Esophagus muscularis mucosa (tissue), 4 donors: ENCODE data around the gene CIAPIN1. TPM values are rescaled to one million over a fixed set of nuclear protein-coding genes. Genes with fewer than 3 reads are reported as not detected.

Experiments used
- DNase-seq: peaks from one replicate; pipeline ENCODE4 v3.0.0-alpha.2; 2017; ENCODE audit errors: extremely low spot score
- H3K27ac ChIP-seq, 4 donors: fragments of 200-600 bp; sonication (generic); replicated peaks in 1 of 4; 1 replicate in 3 of 4; 2 replicates in 1 of 4; pipeline ENCODE4 v1.5.1; 2016 to 2019; ENCODE audit warnings: mild to moderate bottlenecking in 1 of 4
- H3K27me3 ChIP-seq, 4 donors: fragments of 200-600 bp; sonication (generic); one replicate each; pipeline versions ENCODE4 v1.5.1 to v1.6.0; 2016 to 2019
- H3K36me3 ChIP-seq, 4 donors: fragments of 200-600 bp; sonication (generic); one replicate each; pipeline ENCODE4 v1.5.1; 2016 to 2019
- H3K4me1 ChIP-seq, 4 donors: fragments of 200-600 bp; sonication (generic); one replicate each; pipeline ENCODE4 v1.5.1; 2016 to 2019
- H3K4me3 ChIP-seq, 4 donors: fragments of 200-600 bp; sonication (generic); 1 replicate in 2 of 4; 2 replicates in 2 of 4; pipeline ENCODE4 v1.5.1; 2016 to 2019; ENCODE audit warnings: mild to moderate bottlenecking in 4 of 4, moderate library complexity in 1 of 4
- H3K9me3 ChIP-seq, 4 donors: fragments of 200-600 bp; sonication (generic); 1 replicate in 3 of 4; 2 replicates in 1 of 4; pipeline ENCODE4 v1.5.1; 2016 to 2019
- CTCF ChIP-seq, 3 experiments: fragments of 200-600 bp in 2 of 3; fragments of 450-650 bp in 1 of 3; sonication (generic) in 2 of 3; IDR thresholded peaks; one replicate each; pipeline ENCODE4 v1.5.1; 2017 to 2019; ENCODE audit warnings: antibody characterized with exemption in 3 of 3, mild to moderate bottlenecking in 2 of 3, moderate library complexity in 1 of 3
- EP300 ChIP-seq: sonication (generic); formaldehyde crosslinking; IDR thresholded peaks from one replicate; pipeline ENCODE4 v1.6.1; 2017; ENCODE audit warnings: antibody characterized with exemption
- POLR2A ChIP-seq: fragments of 450-650 bp; IDR thresholded peaks from one replicate; pipeline ENCODE4 v1.6.1; 2017; ENCODE audit warnings: antibody characterized with exemption, moderate library complexity, mild to moderate bottlenecking, low read depth
- POLR2AphosphoS5 ChIP-seq, 2 donors: sonication (generic); formaldehyde crosslinking; IDR thresholded peaks; one replicate each; pipeline ENCODE4 v1.6.1; 2017; ENCODE audit warnings: antibody characterized with exemption in 2 of 2
- WGBS: methylation state at CpG from one replicate; pipeline ENCODE4 v1.1.5; 2018; 5-methylcytosine and 5-hydroxymethylcytosine counted together
- intact Hi-C: fragments of 100-400 bp; cut with DNase I; formaldehyde crosslinking; loops from one replicate; pipeline ENCODE4 v1.15.1; 2023
- total RNA-seq, 4 donors: library from RNA; depleted of rRNA; stranded (reverse); fragments of >200 nt; gene quantifications; one replicate each; pipeline versions ENCODE4 v1.1.0 to v1.2.1, GENCODE V29; 2016

CIAPIN1 gene
- total RNA-seq, 4 donors from 2014 or later: 24.0 to 27.0 (median 26.0) TPM

DNA sequence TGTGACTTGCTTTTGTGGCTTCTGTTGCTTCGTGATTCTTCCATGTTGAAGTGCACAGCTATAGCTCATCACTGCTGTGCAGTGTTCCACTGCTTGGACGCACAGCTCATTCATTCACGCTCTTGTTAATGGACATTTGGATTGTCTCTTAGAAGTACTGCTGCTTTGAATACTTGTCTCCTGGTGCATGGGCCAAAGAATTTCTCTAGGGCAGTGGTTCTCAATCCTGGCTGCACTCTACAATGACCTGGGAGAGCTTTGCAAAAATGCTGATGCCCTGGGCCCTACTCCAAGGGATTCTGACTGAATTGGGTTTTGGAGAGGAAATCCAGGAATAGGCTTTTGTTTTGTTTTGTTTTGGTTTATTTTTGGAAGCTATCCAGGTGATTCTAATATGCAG is 22.6 kb downstream of the CIAPIN1 start:
- H3K27ac ChIP-seq: peak overlapping the region in 1 of 4 donors; percentile 20
- no peak for DNase-seq
- TF ChIP-seq POLR2AphosphoS5 (IDR thresholded peaks at IDR 0.05) (no peak), POLR2A (no peak), CTCF (IDR thresholded peaks at IDR 0.05) (no peak)
- WGBS: 59% methylated on average over 3 of the region's 3 CpGs
- intact Hi-C loops: loop anchor here (5.0 kb wide), 1 partner anchor 332 kb away; the partner anchor contains the start of gene CPNE2
- no peaks in the 10 kb centered on the region for H3K27me3 ChIP-seq
- H3K9me3 ChIP-seq: no peaks in the 10 kb centered on the region
- no peak overlapping the region for H3K4me3 ChIP-seq
- peaks cover 14 to 32% (median 26%) of the 10 kb centered on the region in 4 donors for H3K36me3 ChIP-seq
- peaks cover 20 to 25% (median 22%) of the 10 kb centered on the region in 4 donors for H3K4me1 ChIP-seq

DNA sequence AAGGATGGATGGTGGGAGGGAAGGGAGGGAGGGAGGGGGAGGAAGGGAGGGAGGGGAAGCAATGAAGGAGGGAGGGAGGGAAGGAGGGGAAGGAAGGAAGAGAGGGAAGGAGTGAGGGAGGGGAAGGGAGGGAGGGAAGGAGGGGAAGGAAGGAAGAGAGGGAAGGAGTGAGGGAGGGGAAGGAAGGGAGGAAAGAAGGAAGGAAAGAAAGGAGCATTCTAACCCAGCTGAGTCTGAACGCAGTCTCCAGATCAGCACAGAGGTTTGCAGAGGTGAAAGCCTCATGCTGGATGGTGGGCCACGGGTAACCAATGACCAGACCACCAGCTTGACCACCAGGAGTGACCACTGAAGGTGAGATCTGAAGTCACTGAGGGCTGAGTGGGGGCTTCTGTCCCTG is 24.0 kb downstream of the CIAPIN1 start:
- 92% methylated on average over 2 of the region's 2 CpGs for WGBS
- H3K4me1 ChIP-seq: peaks cover 27 to 37% (median 34%) of the 10 kb centered on the region in 4 donors
- DNase-seq: no peak
- H3K4me3 ChIP-seq: no peak overlapping the region
- H3K27ac ChIP-seq: peak overlapping the region in 1 of 4 donors; percentile 18
- TF ChIP-seq EP300: no peak
- no peak for TF ChIP-seq POLR2AphosphoS5 (IDR thresholded peaks at IDR 0.05)
- TF ChIP-seq CTCF (IDR thresholded peaks at IDR 0.05): no peak
- TF ChIP-seq POLR2A: no peak
- no peaks in the 10 kb centered on the region for H3K9me3 ChIP-seq
- H3K36me3 ChIP-seq: peaks cover 2 to 18% (median 12%) of the 10 kb centered on the region in 4 donors
- no peaks in the 10 kb centered on the region for H3K27me3 ChIP-seq
- intact Hi-C loops: loop anchor here (5.0 kb wide), 1 partner anchor 331 kb away; the partner anchor contains the start of gene CPNE2

GRCh38 chr16:57422026-57422944 is 24.9 kb downstream of the CIAPIN1 start:
- Histone ChIP-seq H3K27me3 (no peaks in the 10 kb centered on the region), H3K9me3 (no peaks in the 10 kb centered on the region), H3K27ac (peak overlapping the region; percentile 9 to 57 (median 40)), H3K4me3 (no peak overlapping the region), H3K36me3 (peaks cover 0 to 9% (median 5%) of the 10 kb centered on the region in 4 donors), H3K4me1 (peaks cover 36 to 46% (median 42%) of the 10 kb centered on the region in 4 donors)
- WGBS: 28% methylated on average over 9 of the region's 10 CpGs
- intact Hi-C loops: loop anchor here (5.0 kb wide), 1 partner anchor 330 kb away; the partner anchor contains the start of gene CPNE2
- no peak for DNase-seq
- TF ChIP-seq CTCF (IDR thresholded peaks at IDR 0.05) (peak; percentile 72 to 78 (median 76)), POLR2AphosphoS5 (IDR thresholded peaks at IDR 0.05) (peak; percentile 16 to 40), POLR2A (no peak)

DNA sequence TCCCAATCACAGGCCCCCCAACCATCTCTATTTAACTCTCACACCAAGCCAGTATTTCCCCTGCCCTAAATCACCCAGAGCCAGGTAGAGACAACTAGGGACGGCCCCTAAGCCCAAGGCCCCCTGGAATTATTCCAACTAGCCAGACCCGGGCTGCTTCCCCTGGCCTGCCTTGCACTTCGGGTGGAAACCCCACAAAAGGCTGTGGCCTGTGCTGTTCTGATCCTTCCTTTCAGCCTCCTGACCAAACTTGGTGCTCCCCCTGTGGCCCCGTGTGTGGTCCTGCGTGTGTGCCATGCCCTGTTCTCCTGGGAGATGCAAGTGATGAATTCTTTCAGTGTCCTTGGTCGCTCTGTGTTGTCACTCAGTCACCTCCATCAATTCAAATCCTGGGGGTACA is 27.7 kb downstream of the CIAPIN1 start:
- no peaks in the 10 kb centered on the region for H3K27me3 ChIP-seq
- no peak overlapping the region for H3K4me3 ChIP-seq
- H3K27ac ChIP-seq: peak overlapping the region in 3 of 4 donors; percentile 16 to 60 (median 46)
- WGBS: 69% methylated on average over 6 of the region's 6 CpGs
- peaks cover 38 to 54% (median 47%) of the 10 kb centered on the region in 4 donors for H3K4me1 ChIP-seq
- no peaks in the 10 kb centered on the region for H3K9me3 ChIP-seq
- H3K36me3 ChIP-seq: no peaks in the 10 kb centered on the region
- intact Hi-C loops: loop anchor here (5.0 kb wide), 2 partner anchors 47 to 98 kb away; partner anchors contain the start of gene CX3CL1
- TF ChIP-seq POLR2A: no peak
- DNase-seq: no peak

- TF ChIP-seq CTCF (IDR thresholded peaks at IDR 0.05): no peak
- no peak for TF ChIP-seq POLR2A
- no peak for TF ChIP-seq EP300
- Histone ChIP-seq H3K4me1 (peaks cover 26 to 36% (median 33%) of the 10 kb centered on the region in 4 donors), H3K9me3 (no peaks in the 10 kb centered on the region), H3K4me3 (peak overlapping the region in 1 of 4 donors; percentile 42), H3K36me3 (no peaks in the 10 kb centered on the region), H3K27me3 (no peaks in the 10 kb centered on the region), H3K27ac (peak overlapping the region in 1 of 4 donors; percentile 71)
- 84% methylated on average over 16 of the region's 16 CpGs for WGBS
- DNase-seq: no peak
- intact Hi-C loops: loop anchor here (5.0 kb wide), 2 partner anchors 44 to 101 kb away; partner anchors contain the start of gene CX3CL1
Measured at GRCh38 chr16:57416084-57416483, 31.1 kb downstream of the CIAPIN1 start.
